ENCODE measurements around the gene FANCG. TPM values are rescaled to one million over a fixed set of nuclear protein-coding genes. Genes with fewer than 3 reads are reported as not detected.

Gene FANCG
- total RNA-seq: 6.5 and 10.4 TPM in 2 replicates

DNA sequence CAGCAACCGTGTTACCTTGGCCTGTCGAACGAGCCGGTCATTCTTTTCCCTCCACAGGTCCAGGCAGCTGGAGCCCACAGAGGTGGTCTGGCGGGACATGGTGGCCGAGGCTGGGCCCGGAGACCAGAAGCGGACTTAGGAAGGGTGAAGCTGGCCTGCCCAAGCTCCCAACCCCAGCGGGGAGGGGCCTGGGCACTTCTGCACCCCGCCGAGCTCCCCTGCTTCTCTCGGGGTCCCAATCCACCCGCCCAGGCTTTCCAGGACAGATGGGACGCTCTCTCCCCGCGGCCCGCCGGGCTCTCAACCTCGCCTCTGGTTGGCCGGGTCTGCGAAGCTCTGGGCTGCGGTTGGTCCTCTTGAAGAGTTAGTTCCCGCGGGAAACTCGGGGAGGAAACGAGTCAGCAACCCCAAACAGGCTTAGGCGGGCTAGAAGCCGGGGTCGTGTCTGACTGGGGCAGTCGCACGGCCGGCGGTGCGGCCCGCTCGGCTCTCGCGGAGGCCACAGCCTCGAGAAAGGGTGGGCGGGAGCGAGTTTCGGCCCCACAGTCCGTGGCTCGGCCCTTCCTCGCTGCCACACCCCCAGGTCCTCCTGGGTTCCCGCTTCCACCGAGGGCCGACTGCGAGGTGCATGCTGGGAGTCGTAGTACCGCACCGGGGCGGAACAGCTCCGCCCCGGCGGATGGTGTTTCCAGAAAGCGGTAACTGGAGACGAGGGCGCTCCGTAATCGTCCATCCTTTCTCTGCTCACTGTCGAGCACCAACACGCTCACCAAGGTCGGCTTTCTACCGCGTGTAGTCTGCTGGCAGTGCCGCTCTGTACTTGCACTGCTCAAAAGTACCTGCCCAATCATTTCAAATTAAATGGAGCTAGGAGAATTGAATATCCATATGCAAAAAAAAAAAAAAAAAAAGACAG lies at the start of gene FANCG:
Gene FANCG (minus strand): TSS at position 517 of the 916 bp plus-strand sequence. CDS start 418 bp downstream, at position 99.

DNA sequence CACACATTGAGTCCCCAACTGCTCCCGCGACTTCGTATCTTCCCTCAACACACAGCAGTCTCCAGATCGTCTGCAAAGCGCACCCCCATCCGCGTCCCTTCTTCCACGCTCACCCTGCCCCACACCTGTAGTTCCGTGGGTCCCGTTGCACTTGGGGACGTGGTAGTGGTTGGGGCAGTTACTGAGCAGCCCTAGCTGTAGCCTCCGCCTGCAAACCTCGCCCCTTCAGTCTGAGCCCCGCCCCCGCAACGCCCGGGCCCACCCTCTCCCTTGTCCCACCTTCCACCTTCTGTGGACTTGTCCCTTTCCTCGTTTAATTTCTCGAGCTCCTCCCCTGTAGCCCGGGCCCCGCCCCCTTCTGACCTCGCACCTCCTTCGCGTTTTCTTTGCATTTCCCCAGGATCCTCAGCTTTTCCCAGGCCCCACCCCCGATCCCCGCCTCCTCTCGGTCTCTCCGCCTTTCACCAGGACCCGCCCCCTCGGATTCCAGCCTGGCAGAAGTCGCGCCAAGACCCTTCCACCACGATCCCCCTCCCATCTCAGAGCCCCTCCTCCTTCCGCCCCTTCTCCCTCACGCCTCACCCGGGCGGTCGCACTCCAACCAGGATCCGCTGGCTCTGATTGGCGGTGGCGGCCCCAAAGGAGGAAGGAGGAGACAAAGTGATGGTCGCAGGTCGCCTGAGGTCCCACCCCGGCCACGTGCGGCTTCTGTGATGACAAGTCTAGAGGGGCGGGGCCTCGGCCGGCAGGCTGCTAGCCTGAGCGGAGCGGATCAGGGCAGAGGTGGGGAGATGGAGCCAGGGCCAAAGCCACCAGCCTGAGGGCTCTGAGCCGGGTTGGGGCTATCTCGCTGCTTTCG lies 36.2 kb upstream of the FANCG start, which contains the start of gene ATOSB:
Gene ATOSB (minus strand): TSS at position 183 of the 859 bp plus-strand sequence. CDS start 7,588 bp downstream, outside the sequence.

DNA sequence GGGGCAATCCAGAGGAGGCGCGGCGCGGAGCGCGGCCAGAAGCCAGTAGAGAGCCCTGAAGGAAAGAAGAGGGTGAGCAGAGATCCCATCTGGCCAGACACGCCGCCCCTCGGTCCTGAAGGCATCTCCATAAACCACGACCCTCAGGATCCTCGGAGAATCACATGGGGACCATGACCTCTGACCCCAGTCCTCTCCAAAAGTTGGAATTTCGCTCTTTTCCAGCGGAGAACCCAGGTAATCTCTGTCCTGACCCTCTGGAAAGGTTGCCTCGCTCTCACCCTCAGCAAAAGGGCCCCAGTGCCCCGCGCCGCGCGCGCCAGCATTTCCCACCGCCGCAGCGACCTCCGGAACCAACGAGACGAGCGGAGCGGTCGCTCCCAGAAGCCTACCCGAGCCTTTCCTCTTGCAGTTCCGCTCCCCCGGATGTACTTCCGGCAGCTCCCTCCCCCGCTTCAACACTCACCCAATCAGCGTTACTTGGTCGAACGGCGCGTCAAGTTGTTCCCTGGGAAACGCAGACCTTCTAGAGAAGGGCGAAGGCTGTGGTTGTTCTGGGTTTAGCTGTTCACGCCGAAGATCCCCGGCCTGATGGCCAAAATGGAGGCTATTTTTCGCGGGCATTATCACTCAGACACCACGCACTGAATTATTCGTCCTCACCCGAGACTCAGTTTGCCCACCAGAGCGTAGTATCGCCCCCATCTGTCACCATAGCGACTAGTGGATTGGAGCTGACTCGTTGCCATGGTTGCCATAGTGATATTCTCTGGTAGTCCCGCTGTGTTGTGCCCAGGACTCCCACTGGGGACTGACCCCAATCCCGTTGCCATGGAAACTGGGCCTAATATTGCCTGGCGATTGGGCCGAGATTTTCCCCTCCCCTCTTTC lies 23.3 kb upstream of the FANCG start, which contains the start of gene STOML2:
Gene STOML2 (minus strand): TSS at position 363 of the 891 bp plus-strand sequence. CDS start 37 bp downstream, at position 326.

DNA sequence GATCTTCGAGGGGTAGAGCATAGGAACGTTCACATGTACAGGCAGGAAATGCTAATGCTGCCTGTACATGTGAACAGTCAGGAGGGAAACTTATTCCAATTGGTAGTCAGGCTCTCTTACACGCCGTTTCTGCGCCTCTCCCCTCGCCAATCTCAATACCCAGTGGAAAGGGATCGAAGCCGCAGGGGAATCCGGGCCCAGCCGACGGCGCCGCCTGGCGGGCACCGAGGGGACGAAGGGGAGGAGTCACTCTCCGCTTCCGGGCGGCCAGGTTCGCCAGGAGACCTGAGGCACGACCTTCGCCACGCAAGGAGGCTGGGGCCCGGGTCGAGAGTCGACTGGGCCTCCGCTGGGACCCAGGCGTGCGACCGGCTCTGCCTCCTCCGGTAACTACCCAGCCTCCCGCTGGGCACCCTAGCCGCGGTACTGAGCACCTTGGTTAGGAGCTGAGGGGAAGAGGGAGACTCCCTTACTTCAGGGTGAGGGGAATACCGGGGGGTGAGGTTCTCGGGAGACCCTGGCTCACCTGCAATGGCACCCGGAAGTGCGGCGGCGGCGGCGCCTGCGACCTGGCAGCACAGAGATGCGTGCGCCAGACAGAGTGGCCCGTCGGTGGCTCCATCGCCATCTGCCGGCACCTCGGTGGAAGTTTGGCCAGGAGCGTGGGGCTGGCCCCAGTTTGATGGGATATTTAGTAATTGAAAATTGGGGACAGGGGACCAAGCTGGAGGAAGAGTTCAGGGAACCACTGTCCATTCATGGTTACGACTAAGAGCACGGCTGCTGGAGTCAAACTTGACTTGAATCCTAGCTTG lies 16.5 kb upstream of the FANCG start, which contains the start of gene PIGO:
Gene PIGO (minus strand): TSS at position 557 of the 815 bp plus-strand sequence. CDS start 1,026 bp downstream, outside the sequence.

DNA sequence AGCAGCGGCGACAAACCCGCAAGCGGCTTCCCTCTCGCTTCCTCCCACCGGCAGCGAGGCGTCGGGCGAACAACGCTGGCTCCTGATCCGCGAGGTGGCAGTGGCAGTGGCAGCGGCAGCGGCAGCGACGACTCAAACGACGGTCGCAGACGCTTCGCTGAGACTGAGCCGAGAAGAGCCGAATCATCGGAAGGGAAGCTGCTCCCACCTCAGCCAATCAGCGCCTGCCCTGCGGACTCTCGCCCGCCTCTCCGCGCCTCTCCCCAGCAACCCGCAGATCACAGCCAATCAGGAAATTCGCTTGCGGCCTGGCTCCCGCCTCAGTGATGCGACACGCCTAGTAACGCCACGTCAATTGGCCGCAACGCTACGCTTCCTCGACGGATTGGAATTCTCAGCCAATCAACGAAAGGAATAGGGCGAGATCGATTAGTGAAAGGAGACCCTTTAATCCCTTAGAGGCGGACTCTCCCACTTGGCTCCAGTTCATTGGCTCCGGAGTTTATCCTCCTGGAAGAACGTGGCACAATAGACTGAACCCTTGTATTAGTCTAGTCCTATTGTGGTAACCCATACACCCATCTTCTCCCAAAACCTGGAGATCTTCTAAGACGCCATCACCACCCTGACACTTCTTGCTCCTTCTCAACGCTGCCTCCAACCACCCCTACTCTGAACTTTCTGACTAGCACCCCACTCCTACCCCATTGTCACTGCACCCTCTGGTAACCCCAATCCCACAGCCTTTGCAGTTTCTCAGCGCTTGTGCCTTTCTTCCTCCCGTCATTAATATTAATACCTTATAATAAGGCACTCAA lies 7.1 kb downstream of the FANCG start, which contains the start of gene VCP:
Gene VCP (minus strand): TSS at position 165 of the 818 bp plus-strand sequence. CDS start 272 bp downstream, outside the sequence.

Other genes with a start within 250 kb of the FANCG start
- gene PHF24, start 121.7 kb downstream of the FANCG start, total RNA-seq: not detected in 2 replicates
- 4.9 and 14.6 TPM in 2 replicates for gene DNAJB5, start 90.2 kb downstream of the FANCG start, total RNA-seq
- gene VCP, start 7.3 kb downstream of the FANCG start, total RNA-seq: 262 and 287 TPM in 2 replicates
- 14.3 and 16.5 TPM in 2 replicates for gene PIGO, start 16.6 kb upstream of the FANCG start, total RNA-seq
- 116 and 119 TPM in 2 replicates for gene STOML2, start 23.2 kb upstream of the FANCG start, total RNA-seq
- gene ATOSB, start 35.9 kb upstream of the FANCG start, total RNA-seq: 25.5 and 28.5 TPM in 2 replicates
- 14.8 and 16.2 TPM in 2 replicates for gene UNC13B, start 82.1 kb upstream of the FANCG start, total RNA-seq

Measured in cardiac atrium fibroblast (primary cell).